Inflammatory macrophage (primary cell): ENCODE results near the gene BNIP1.
"Not testable (repeated sequence)": the region's sequence is repeated elsewhere in the genome, so short reads cannot be mapped to it uniquely, and the experiment has no call there.

Experiments used
- DNase-seq, 2 donors: peaks; one replicate each; pipeline ENCODE4 v3.0.0-alpha.2; 2020 to 2022
- total RNA-seq, 18 experiments: gene quantifications; one replicate each; lab custom pipeline; 2026; ENCODE audit warnings: mixed read lengths in 6 of 18, inconsistent platforms in 2 of 18; lab: John Stamatoyannopoulos, UW

The BNIP1 gene, protein sequence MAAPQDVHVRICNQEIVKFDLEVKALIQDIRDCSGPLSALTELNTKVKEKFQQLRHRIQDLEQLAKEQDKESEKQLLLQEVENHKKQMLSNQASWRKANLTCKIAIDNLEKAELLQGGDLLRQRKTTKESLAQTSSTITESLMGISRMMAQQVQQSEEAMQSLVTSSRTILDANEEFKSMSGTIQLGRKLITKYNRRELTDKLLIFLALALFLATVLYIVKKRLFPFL
- total RNA-seq = 3.3 to 11.6 (median 8.5) reads per million in 18 experiments

DNA sequence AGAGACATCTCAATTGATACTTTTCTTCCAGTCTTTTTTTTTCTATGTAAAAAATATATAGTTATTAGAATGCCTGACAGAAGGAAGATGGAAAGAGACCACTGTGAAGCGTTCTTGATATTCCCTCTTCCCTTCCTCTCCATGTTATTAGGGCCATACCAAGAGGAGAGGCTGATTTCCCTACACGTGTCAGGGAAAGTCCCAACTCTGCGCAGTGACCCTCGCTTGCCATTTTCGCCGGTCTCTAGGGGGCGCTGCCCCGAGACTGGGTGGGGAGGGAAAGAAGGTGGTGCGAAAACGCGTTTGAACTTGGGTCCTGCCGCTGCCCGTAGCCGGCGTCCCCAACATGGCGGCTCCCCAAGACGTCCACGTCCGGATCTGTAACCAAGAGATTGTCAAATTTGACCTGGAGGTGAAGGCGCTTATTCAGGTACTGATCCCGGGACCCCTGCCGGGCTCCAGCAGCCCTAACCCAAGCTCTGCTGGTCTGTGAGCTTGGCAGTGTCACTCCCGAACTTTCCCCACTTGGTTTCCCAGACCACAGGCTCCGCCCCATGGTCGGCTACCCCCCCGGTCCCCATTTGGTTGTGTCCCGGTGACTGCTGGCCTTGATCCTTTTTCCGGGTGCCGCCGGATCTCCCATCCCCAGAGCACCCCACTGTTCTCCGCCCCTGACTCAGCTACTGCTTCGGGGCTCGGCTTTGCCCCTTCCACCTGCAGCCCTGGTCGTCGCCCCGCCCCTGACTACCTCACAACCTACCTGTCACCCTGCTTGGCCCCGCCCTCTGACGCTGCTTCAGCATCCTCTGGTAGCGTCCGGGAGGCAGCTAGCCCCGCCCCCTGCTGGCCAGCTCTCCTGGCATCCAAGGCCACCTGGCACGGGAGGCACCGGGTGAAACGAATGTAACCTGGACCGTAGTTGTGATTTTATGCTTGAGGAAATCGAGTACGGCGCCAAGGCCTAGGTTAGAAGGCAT lies at the start of gene BNIP1:
TSS of gene BNIP1 (plus strand) at position 332 of the 977 bp plus-strand sequence. CDS start at position 347, 15 bp downstream.
- DNase-seq = peak; percentile 95 to 98

DNA sequence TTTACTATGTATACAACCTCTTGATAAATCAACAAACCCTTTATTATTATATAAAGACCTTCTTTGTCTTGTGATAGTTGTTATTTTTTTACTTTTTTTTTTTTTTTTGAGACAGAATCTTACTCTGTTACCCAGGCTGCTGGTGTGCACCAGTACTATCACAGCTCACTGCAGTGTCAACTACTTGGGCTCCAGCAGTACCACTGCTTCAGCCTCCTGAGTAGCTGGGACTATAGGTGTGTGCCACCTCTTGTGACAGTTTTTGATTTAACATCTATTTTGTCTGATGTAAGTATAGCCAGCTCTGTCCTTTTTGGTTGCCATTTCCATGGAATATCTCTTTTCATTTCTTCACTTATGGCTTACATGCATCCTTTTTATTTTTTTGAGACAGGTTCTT lies 45.5 kb upstream of the BNIP1 start:
- no peak for DNase-seq

DNA sequence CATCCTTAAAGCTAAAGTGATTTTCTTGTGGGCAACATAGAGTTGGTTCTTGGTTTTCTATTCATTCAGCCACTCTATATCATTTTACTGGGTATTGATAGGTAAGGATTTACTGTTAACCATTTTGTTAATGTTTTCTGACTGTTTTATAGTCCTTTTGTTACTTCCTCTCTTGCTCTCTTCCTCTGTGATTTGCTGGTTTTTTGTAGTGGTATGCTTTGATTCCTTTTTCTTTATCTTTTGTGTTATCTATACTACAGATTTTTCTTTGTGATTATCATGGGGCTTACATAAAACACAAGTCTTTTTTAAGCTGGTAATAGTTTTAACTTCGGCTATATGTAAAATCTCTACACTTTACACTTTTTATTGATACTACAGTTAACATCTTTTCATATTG lies 44.9 kb upstream of the BNIP1 start:
- DNase-seq = no peak

DNA sequence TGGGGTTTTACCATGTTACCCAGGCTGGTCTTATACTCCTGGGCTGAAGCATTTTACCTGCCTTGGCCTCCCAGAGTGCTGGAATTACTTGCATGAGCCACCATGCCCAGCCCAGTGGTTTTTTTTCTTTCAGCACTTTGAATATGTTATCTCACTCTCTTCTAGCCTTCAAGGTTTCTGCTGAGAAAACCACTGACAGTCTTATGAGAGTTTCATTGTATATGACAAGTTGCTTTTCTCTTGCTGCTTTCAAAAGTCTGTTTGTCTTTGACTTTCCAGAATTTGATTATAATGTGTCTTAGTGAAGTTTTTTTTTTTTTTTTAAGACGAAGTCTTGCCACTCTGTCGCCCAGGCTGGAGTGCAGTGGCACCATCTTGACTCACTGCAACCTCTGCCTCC lies 43.1 kb upstream of the BNIP1 start:
- no peak for DNase-seq

DNA sequence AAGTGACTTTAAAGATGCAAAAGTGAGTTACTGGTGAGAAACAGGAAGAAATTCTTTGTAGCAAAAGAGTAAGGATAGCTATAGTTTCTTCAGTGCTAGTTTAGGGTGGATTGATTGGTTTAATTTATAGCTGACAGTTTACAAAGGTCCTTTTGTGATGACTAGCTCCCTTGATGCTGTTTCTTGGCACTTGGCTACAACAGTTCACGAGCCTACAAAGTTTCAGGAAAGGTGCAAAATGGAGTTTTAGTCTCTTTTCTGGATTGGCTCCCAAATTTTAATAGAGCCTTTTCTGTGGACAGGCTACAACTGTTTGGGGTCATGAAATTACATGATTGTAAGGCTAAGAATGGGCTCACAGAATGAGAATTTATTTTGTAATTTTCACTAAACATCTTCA lies 40.9 kb upstream of the BNIP1 start:
- DNase-seq = no peak

DNA sequence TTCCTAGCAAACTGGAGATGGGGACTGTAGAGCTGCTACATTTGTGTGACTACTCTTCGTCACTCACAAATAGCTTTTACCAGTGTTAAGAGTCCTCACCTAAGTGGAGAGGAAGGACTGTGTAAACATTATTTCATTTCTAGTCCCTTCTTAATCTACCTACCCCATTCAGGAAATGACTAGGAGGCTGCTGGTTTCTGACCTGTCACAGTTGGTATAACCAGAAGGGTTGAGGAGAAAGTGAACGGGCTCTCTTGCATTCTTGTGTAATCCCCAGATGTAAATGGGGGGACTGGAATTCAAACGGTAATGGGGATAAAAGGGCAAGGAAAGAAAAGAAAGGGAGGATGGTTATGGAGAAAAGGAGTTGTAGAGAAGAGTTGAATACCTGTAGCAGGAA lies 35.4 kb upstream of the BNIP1 start:
- DNase-seq = no peak

DNA sequence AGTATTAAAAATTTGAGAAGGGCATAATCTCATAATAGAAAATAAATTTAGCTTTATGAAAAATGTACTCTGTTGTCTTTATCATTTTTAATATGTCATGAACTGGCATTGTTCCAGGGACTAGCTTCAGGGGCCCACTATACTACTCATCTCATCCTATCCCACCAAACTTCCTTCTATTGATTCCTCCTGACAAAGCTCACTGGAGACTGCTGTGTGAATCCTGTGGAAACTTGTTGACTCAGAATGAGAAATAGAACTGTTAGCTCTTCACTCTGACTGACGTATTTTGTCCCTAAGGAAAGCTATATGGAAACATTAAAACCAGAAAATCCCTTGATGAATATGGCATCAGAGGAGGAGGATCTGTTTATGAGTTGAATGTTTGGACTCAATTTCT lies 29.8 kb upstream of the BNIP1 start:
- no peak for DNase-seq

DNA sequence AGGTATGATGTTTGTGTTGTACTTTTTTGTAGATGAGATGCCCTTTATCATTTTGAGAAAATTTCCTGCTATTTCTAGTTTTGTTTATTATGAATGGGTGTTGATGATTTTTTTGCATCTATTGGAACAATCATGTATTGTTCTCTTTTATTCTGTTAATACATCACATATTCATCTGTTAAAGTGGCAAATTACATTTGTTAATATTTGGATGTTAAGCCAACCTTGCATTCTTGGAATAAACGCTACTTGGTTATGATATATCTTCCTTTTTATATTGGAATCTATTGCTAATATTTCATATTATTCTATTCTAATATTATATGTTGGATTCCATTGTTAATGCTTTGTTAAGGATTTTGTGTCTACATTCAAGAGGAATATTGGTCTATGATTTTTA lies 24.6 kb upstream of the BNIP1 start:
- no peak for DNase-seq

DNA sequence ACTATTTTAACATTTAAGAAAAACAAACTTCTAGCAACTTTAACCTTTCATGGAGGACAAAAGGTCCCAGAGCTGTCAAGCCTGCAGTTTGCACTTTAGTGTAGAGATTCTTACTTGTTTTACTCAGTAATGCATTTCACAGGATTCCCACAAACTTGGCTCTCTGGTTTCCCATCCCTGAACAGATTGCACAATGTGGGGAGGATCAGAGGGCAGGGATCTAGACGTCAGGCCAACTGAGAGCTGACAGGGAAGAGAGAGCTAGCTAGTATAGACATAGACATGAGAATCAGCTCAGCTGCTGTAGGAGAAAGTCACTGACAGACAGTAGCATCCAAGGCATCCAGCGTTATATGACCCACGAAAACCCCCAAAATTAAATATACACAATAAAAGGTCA lies 20.9 kb upstream of the BNIP1 start:
- no peak for DNase-seq

DNA sequence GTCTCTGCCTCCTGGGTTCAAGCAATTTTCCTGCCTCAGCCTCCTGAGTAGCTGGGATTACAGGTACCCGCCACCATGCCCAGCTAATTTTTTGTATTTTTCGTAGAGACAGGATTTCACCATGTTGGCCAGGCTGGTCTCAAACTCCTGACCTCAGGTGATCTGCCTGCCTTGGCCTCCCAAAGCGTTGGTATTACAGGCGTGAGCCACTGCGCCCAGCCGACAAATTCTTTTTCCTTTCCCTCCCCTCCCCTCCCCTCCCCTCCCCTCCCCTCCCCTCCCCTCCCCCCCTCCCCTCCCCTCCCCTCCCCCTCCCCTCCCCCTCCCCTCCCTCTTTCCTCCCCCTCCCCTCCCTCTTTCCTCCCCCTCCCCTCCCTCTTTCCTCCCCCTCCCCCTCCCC lies 12.2 kb upstream of the BNIP1 start:
- not testable (repeated sequence) for DNase-seq

DNA sequence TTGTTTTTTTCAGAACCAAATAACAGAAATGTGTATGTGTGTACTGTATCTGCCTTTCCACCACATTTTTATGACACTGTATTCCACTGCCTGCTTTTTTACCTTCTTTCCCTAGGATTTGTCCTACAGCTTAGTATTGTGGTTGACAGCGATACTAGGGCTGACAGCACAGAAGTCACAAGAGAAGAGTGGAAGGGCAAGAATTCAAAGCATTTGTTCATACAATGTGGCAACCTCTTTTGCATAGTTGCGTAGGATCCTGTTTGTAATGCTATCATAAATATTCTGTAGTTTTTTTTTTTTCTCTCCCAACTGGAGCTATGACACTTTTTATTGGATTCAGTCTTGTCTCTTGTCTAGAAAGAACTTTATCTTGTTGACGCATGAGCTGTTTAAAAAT lies 5.6 kb upstream of the BNIP1 start:
- DNase-seq = no peak

DNA sequence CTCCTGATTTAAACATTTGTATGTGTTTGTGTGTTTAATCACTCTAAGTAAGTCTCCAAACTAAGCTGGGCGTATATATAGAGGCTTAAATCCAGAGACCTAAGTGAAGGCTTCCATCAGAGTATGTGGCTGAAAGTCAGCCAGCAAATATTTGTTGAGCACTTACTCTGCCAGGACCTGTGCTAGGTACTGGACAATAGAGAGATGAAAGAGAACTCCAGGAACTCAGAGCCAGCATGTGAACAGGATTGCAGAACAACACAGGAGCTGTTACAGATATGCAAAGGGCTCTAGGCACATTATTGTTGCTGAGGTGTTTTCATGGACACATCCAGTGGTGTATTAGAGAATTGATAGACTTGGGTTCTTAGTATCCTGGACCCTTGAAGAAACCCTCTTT lies 4.7 kb upstream of the BNIP1 start:
- no peak for DNase-seq

DNA sequence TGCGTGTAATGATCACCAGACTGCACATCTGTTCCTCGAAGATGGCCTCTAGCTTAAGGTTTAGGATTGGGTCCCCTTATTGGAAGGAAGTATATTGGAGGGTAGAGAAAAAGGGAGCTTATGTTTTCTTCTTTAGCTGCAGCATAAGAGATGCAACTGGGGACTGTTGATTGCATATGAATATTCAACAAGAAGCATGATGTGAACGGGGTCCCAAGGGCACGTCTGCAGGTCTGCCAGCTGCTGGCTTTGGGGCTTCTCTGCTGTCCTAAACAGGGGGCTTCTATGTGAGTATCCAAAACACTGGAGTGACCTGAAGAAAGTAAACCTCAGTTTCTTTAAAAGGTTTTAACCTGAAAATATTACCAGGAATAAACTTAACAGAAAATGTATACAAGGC lies 3.6 kb upstream of the BNIP1 start:
- no peak for DNase-seq

DNA sequence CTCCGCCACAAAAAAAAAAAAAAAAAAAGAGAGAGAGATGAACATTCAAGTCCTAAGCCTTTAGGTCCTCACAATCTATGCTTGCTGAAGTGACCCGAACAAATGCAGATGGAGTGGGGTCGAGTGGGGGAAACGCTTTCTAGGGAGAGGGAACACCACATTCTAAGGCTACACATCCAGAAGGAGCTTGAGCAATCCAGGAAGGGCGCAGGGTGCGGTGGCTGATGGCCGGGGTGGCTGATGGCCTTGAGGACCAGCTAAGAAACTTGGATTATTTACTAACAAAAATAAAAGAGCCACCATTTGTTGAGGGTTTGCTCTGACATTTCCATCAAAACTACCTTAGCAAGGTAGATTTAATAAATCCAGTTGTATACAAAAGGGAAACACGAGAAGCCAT lies 764 bp upstream of the BNIP1 start:
- DNase-seq = no peak

DNA sequence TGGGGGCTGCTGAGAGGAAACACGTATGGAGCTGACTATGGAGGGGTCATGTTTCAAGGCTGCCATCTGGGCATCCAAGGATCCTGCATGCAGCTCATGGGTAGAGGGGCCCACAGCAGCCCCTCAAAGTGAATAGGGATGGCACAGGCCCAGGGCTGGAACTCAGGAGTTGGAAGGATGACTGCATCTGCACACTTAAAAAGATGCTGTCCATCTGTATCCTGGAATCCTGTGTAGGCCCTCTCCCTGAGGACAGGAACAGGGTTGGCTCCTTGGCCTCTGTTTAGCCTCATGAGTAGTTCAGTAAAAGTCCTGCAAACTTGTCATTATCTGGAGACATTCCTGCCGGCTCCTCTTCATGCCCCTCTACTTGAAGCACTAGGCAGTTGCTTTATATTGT lies 4.0 kb downstream of the BNIP1 start:
- DNase-seq = no peak

DNA sequence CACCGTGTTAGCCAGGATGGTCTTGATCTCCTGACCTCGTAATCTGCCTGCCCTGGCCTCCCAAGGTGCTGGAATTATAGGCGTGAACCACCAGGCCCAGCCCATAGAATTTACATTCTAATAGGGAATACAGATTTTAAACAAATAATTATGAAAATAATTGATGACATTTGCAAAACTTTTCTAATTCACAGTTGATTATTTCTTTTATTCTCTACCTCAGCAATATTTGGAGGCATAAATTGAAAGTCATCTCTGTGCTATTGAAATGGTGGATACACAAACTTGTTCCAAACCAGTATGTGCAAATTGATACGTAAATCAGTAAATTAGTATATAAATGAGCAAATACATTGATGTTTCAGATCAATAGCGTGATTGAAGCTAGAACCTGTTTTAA lies 8.2 kb downstream of the BNIP1 start:
- no peak for DNase-seq

DNA sequence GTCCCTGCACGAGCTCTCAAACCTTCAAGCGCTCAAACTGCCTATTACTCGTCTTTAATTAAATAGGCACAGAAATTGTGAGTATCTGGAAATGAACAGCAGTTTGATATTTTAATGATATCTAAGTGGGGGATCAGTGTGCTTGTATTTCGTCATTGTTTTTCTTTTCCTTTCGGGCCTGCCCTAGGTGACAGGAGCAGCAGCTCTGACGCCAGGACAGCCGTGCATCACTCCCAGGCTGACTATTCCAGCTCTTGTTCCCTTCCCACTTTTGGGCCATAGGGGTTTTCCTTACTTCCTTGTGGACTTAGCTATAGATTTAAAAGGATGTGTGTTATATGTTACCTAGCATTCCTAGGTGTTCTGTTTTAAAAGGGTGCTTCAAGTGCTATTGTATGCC lies 9.5 kb downstream of the BNIP1 start:
- no peak for DNase-seq

DNA sequence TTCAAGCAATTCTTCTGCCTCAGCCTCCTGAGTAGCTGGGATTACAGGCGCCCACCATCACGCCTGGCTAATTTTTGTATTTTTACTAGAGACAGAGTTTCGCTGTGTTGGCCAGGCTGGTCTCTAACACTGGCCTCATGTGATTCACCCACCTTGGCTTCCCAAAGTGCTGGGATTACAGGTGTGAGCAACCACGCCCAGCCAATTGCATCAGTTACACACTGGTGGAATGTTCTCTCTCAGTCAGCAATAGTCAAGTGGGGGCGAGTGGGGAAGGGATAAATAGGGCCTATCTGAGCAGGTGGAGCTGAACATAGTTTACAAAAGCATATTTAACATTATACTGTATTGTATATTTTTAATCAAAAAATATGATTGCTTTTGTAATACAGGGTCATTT lies 10.3 kb downstream of the BNIP1 start:
- not testable (repeated sequence) for DNase-seq

DNA sequence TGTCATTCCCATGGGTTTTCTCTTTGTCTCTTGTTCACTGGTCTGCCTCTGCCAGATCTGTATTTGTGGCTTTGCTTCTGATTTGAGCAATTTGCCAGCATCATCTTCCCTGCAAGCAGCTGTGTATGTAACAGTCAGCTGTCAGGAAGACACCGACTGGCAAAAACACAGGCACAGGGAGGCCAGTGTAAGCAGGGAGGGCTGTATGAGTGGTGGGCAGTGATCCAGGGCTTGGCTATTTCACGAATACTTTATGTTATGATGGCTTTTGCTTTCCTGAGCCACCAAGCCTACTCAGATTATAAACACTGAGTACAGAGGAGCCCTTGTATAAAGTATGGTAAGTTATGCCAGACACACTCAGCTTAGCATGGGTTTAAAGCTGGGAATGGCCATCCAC lies 11.6 kb downstream of the BNIP1 start:
- no peak for DNase-seq

DNA sequence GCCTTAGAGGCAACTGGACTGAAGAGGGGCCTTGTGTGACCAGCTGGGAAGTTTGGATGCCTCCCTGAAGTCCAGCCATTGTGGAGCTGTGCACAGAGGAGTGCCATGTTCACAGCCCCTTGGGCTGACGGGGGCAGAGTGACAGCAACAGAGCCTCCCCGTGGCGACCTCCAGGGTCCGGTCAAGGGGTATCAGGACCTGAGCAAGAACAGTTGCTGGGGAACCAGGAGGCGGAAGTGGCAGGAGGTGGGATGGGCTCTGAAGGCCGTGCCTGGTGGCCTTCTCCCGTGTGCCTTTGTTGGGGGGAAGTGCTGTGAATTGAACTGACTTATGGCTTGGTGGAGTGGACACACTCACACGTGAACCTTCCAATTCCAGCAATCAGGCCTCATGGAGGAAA lies 14.0 kb downstream of the BNIP1 start:
- DNase-seq = no peak

DNA sequence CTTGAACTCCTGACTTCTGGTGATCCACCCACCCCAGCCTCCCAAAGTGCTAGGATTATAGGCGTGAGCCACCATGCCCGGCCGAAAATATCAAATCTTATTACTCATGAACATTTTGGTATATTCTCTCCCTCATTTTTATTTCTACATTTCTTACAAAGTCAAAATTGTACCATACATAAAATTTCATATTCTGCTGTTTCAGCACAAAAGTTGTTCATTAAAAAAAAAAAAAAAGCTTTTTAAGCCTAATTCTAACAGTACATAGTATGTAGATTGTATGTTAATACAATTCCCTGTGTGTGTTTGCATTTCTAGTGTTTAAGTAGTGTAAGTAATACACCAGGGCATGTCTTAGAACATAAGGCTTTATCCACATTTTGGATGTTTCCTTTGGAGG lies 14.9 kb downstream of the BNIP1 start:
- DNase-seq = no peak

DNA sequence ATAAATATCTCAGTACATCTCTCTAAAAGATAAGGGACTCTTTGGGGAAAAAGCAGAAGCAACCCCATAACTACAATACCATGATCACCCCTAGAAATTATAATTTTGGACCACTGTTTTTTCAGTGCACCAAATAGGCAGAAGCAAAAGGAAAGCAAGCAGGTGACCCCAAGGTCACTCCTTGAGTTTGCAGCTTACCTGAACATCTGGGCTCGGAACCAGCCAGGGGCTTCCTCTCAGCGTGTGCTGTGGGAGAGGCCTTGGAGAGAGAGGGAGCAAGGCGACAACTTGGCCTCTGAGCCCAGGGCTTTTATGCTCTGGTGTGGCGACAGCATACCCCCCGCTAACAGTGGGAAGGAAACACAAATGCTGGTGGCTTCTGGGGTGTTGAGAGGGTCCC lies 16.8 kb downstream of the BNIP1 start:
- no peak for DNase-seq

DNA sequence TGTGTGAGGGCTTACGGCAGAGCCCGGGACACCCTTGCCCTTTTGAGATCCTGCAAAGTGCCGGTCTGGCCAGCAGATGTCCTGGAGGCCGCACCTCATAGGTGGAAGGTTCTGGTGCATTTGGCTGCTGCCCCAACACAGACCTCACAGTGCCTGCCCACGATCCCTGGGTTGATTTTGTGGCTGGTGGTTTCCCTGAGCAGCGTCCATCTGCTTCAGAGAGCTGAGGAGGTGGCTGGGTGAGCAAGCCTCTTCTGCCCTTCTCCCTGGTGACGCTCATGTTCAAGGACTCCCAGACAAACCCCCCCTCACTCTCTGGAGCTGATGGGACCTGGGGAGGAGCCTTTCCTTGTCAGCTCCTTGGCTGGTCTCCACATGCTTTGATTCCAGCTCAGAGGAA lies 18.9 kb downstream of the BNIP1 start:
- no peak for DNase-seq
